K562 (cell line): ENCODE results near the gene PAM. TPM values are rescaled to one million over a fixed set of nuclear protein-coding genes. Genes with fewer than 3 reads are reported as not detected.

Experiments
- ATAC-seq: fragments of 200-7000 bp; cut with Tn5 transposase; 3 replicates; pipeline ENCODE4 v1.9.1; 2020; ENCODE audit warnings: moderate library complexity
- BruUV-seq: library from RNA; stranded (reverse); fragments of 400-500 nt; replicated peaks from 2 replicates; lab custom pipeline; 2021; lab: Mats Ljungman, UMichigan
- CTCF ChIA-PET: fragments of 300-600 bp; formaldehyde crosslinking; extraction: SDS; loops from one replicate; lab custom pipeline; 2021; ENCODE audit warnings: low intra/inter-chr PET ratio; lab: Yijun Ruan, JAX
- POLR2A ChIA-PET: fragments of 300-600, 350-650 bp; sonication (Branson Sonifier 250); formaldehyde crosslinking; extraction: SDS; loops from one replicate; lab custom pipeline; 2021; ENCODE audit warnings: antibody characterized with exemption, inconsistent platforms; lab: Yijun Ruan, JAX
- DNase-seq, 4 experiments: peaks; one replicate each; pipeline versions ENCODE4 v3.0.0 to v3.0.0-alpha.2; 2011 to 2018; ENCODE audit warnings: low spot score in 3 of 4, mixed read lengths in 3 of 4; ENCODE audit errors: extremely low read depth in 1 of 4
- FAIRE-seq: peaks from 2 replicates; lab custom pipeline; 2011; peaks lifted over from hg19 to GRCh38; lab: Jason Lieb, UNC
- H2AFZ ChIP-seq: 2 replicates; pipeline ENCODE4 v1.6.0; 2011; ENCODE audit warnings: low read depth, low read length, control low read depth, inconsistent platforms
- H3K27ac ChIP-seq: fragments of 200-600 bp; 3 replicates; pipeline ENCODE4 v1.8.0; 2011; ENCODE audit warnings: low read depth, mild to moderate bottlenecking, control low read depth, inconsistent platforms, low read length, moderate library complexity, mixed read lengths; ENCODE audit errors: extremely low read depth
- H3K27me3 ChIP-seq, 2 experiments: fragments of 300-600 bp in 1 of 2; 2 replicates in 1 of 2; 3 replicates in 1 of 2; pipeline versions ENCODE4 v1.6.0 to v1.8.0; 2011; ENCODE audit warnings: inconsistent platforms in 2 of 2, low read length in 2 of 2, mild to moderate bottlenecking in 1 of 2, mixed read lengths in 1 of 2, moderate library complexity in 1 of 2; ENCODE audit not compliant: control insufficient read depth in 2 of 2, insufficient read depth in 2 of 2
- H3K36me3 ChIP-seq: fragments of 300-600 bp; 3 replicates; pipeline ENCODE4 v1.8.0; 2011; ENCODE audit warnings: mild to moderate bottlenecking, low read length, inconsistent platforms; ENCODE audit not compliant: control insufficient read depth, insufficient read depth
- H3K4me1 ChIP-seq, 2 experiments: fragments of 200-600 bp in 1 of 2; replicated peaks in 1 of 2; 2 replicates in 1 of 2; 3 replicates in 1 of 2; pipeline versions ENCODE4 v1.5.1 to v1.8.0; 2011; ENCODE audit warnings: inconsistent platforms in 2 of 2, low read length in 2 of 2, mild to moderate bottlenecking in 1 of 2, mixed read lengths in 1 of 2, moderate library complexity in 1 of 2; ENCODE audit not compliant: control insufficient read depth in 2 of 2, insufficient read depth in 2 of 2
- H3K4me2 ChIP-seq: 2 replicates; pipeline ENCODE4 v1.6.1; 2011; ENCODE audit warnings: low read length, control low read depth, inconsistent platforms, mixed read lengths; ENCODE audit not compliant: insufficient read depth
- H3K4me3 ChIP-seq: fragments of 200-600 bp; sonication (generic), shearing (Covaris generic); 2 replicates; pipeline ENCODE4 v1.5.1; 2016; ENCODE audit warnings: control low read depth, inconsistent platforms
- H3K79me2 ChIP-seq: fragments of 200-600 bp; 3 replicates; pipeline ENCODE4 v1.8.0; 2011; ENCODE audit warnings: low read length, inconsistent platforms; ENCODE audit not compliant: control insufficient read depth, insufficient read depth
- H3K9ac ChIP-seq, 2 experiments: 2 replicates each; pipeline versions ENCODE4 v1.6.0 to v1.6.1; 2011; ENCODE audit warnings: low read depth in 2 of 2, low read length in 2 of 2, control low read depth in 1 of 2, inconsistent platforms in 1 of 2, mild to moderate bottlenecking in 1 of 2, mixed read lengths in 1 of 2; ENCODE audit not compliant: insufficient read depth in 1 of 2
- H3K9me1 ChIP-seq: one replicate; pipeline ENCODE4 v1.6.0; 2011; ENCODE audit warnings: inconsistent platforms, mild to moderate bottlenecking, low read length, moderate library complexity; ENCODE audit not compliant: control insufficient read depth, insufficient read depth
- H3K9me3 ChIP-seq: replicated peaks from 2 replicates; pipeline ENCODE4 v1.5.1; 2011; ENCODE audit warnings: low read depth, low read length, inconsistent platforms; ENCODE audit not compliant: control insufficient read depth, insufficient read depth
- H4K20me1 ChIP-seq: replicated peaks from 2 replicates; pipeline ENCODE4 v1.6.1; 2011; ENCODE audit warnings: low read length, inconsistent platforms, mixed read lengths; ENCODE audit not compliant: control insufficient read depth, insufficient read depth
- ARID4B ChIP-seq: sonication (generic); formaldehyde crosslinking; IDR thresholded peaks from 2 replicates; pipeline ENCODE4 v1.8.0; 2022; ENCODE audit warnings: mild to moderate bottlenecking, missing genetic modification reagents
- ELF1 ChIP-seq: fragments of 200-800 bp; sonication (Bioruptor generic); IDR thresholded peaks from 2 replicates; pipeline ENCODE4 v1.6.1; 2016; ENCODE audit warnings: missing genetic modification characterization, missing compliant biosample characterization
- ELF4 ChIP-seq: fragments of 450-650 bp; formaldehyde crosslinking; IDR thresholded peaks from 2 replicates; pipeline ENCODE4 v1.4.0; 2022; ENCODE audit warnings: missing genetic modification characterization
- IFI16 ChIP-seq: fragments of 250-450 bp; sonication (Bioruptor Pico); IDR thresholded peaks from 2 replicates; pipeline ENCODE4 v2.1.2; 2022; ENCODE audit warnings: mild to moderate bottlenecking, inconsistent platforms
- MCM2 ChIP-seq: fragments of 450-650 bp; IDR thresholded peaks from 2 replicates; pipeline ENCODE4 v1.6.1; 2017; ENCODE audit warnings: low read depth, mild to moderate bottlenecking
- TGIF2 ChIP-seq: sonication (generic); formaldehyde crosslinking; IDR thresholded peaks from 2 replicates; pipeline ENCODE4 v1.8.1; 2022; ENCODE audit warnings: mild to moderate bottlenecking, missing genetic modification reagents, moderate library complexity
- ZNF165 ChIP-seq: fragments of 250-450 bp; sonication (Bioruptor Pico); IDR thresholded peaks from 2 replicates; pipeline ENCODE4 v1.4.0; 2020; ENCODE audit warnings: borderline replicate concordance
- ZNF778 ChIP-seq: fragments of 450-650 bp; formaldehyde crosslinking; IDR thresholded peaks from 2 replicates; pipeline ENCODE4 v1.4.0; 2020; ENCODE audit warnings: mild to moderate bottlenecking, moderate library complexity
- WGBS: fragments of 100-300 bp; shearing (Covaris generic); methylation state at CpG from one replicate; pipeline ENCODE4 v1.1.6; 2016; ENCODE audit warnings: low coverage, mixed read lengths; ENCODE audit not compliant: insufficient coverage; ENCODE audit errors: missing lambda C conversion rate; 5-methylcytosine and 5-hydroxymethylcytosine counted together
- in situ Hi-C: fragments of 300-500 bp; cut with MboI; formaldehyde crosslinking; loops from 4 replicates; pipeline ENCODE4 v1.15.0; 2018; ENCODE audit warnings: inconsistent platforms, mixed read lengths
- intact Hi-C: fragments of 100-400 bp; cut with micrococcal nuclease; formaldehyde crosslinking; loops from 2 replicates; pipeline ENCODE4 v1.14.2; 2022
- polyA plus RNA-seq, 8 experiments: library from polyadenylated mRNA; depleted of rRNA in 4 of 8; stranded (reverse) in 5 of 8; unstranded in 3 of 8; fragments of >200 nt; fragmentation: Nextera tagmentation in 2 of 8; fragmentation: Illumina TruSeq in 1 of 8; extraction: Ambion mirVana in 2 of 8; extraction: Trizol in 1 of 8; gene quantifications; 2 replicates each; pipeline versions ENCODE4 v1.2.1 to v1.2.3, GENCODE V29; 2011 to 2014; ENCODE audit warnings: inconsistent platforms in 1 of 8, missing spikeins in 1 of 8
- total RNA-seq, 7 experiments: library from RNA; depleted of rRNA in 6 of 7; stranded (reverse); fragments of >200 nt in 6 of 7; fragmentation: Illumina TruSeq in 2 of 7; extraction: Trizol in 2 of 7; gene quantifications; 2 replicates each; pipeline versions ENCODE4 v1.2.1 to v1.2.3, GENCODE V29; 2011 to 2021; ENCODE audit warnings: low replicate concordance in 1 of 7

PAM gene
- total and polyA plus RNA-seq, 9 of the 15 experiments (the other 6 are each of a cell fraction or from before 2014, with no cell fraction given), result 0.39 to 3.1 (median 0.77) TPM

- 2% methylated on average over 3 of the region's 3 CpGs for WGBS
- intact Hi-C loops, result no loop called here
- DNase-seq (no peak), ATAC-seq (no peak), FAIRE-seq (no peak)
- no peaks in the 10 kb centered on the region for H3K9me1 ChIP-seq
- H2AFZ ChIP-seq, result no peak overlapping the region
- no peak overlapping the region for H3K4me2 ChIP-seq
- H4K20me1 ChIP-seq, result no peaks in the 10 kb centered on the region
- ChIA-PET POLR2A (no interaction called here), CTCF (no interaction called here)
- no TSS peak for BruUV-seq
- H3K36me3 ChIP-seq, result no peaks in the 10 kb centered on the region
- no peak overlapping the region for H3K27ac ChIP-seq
- in situ Hi-C loops, result no loop called here
- TF ChIP-seq ARID4B, result no peak
- TF ChIP-seq IFI16 (CRISPR knock-in tag), result no peak
- no peak for TF ChIP-seq ZNF778 (CRISPR knock-in tag)
- TF ChIP-seq ELF4 (CRISPR knock-in tag), result no peak
- TF ChIP-seq ZNF165, result no peak
- TF ChIP-seq MCM2, result no peak
- TF ChIP-seq ELF1 (tag), result no peak
- no peak for TF ChIP-seq TGIF2 (CRISPR knock-in tag)
- H3K79me2 ChIP-seq, result no peaks in the 10 kb centered on the region
- no peaks in the 10 kb centered on the region for H3K4me1 ChIP-seq
- H3K27me3 ChIP-seq, result no peaks in the 10 kb centered on the region
- no peak overlapping the region for H3K4me3 ChIP-seq
- H3K9me3 ChIP-seq, result no peaks in the 10 kb centered on the region
- no peak overlapping the region for H3K9ac ChIP-seq
These were observed 202.0 kb downstream of the PAM start for GRCh38 chr5:102957141-102957540.
